PFSK-1 (cell line): Measurements from ENCODE around the gene DIAPH3.

ENCODE experiments used
- FOXP2 ChIP-seq: optimal IDR thresholded peaks from 2 replicates; pipeline ENCODE3; 2011; ENCODE audit warnings: borderline replicate concordance, control low read depth, inconsistent platforms; ENCODE audit not compliant: insufficient read depth; ENCODE audit errors: extremely low read length, extremely low read depth
- POLR2AphosphoS5 ChIP-seq: IDR thresholded peaks from 2 replicates; pipeline ENCODE4 v1.6.1; 2012; ENCODE audit warnings: low read depth, mild to moderate bottlenecking, control low read depth, low read length, moderate library complexity
- SIN3A ChIP-seq: IDR thresholded peaks from 2 replicates; pipeline ENCODE4 v1.6.1; 2012; ENCODE audit warnings: mild to moderate bottlenecking, low read length, moderate library complexity, borderline replicate concordance; ENCODE audit not compliant: insufficient read depth
- TAF1 ChIP-seq: IDR thresholded peaks from 2 replicates; pipeline ENCODE4 v1.6.1; 2012; ENCODE audit warnings: low read length, control low read depth, borderline replicate concordance; ENCODE audit not compliant: insufficient read depth
- TF ChIP-seq, protein P1 (sequence below), 2 experiments: IDR thresholded peaks; 2 replicates each; pipeline versions ENCODE4 v1.6.1 to v1.8.0; 2011 to 2012; ENCODE audit warnings: low read depth in 2 of 2, low read length in 2 of 2, control low read depth in 1 of 2, inconsistent platforms in 1 of 2, mild to moderate bottlenecking in 1 of 2, moderate library complexity in 1 of 2; ENCODE audit not compliant: insufficient read depth in 1 of 2

The DIAPH3 gene

DNA sequence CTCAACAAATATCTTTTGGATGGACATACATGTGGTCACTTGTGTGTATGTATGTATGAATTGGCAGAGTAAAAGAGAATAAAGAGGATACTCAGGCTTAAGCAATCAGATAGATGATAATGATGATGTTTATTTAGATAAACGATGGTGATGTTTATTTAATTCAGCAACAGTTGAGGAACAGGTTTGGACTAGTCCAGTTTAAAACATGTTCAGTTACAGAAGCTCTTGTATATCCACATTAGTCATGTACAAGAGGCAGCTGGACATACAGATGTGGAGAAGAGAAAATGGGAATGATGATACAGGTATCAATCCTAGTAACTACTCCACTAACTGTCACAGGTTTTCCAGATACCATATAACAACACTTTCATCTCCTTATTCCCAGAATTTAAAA is 232.1 kb downstream of the DIAPH3 start:
- TF ChIP-seq SIN3A (no peak), TAF1 (no peak)

- TF ChIP-seq, protein P1, sequence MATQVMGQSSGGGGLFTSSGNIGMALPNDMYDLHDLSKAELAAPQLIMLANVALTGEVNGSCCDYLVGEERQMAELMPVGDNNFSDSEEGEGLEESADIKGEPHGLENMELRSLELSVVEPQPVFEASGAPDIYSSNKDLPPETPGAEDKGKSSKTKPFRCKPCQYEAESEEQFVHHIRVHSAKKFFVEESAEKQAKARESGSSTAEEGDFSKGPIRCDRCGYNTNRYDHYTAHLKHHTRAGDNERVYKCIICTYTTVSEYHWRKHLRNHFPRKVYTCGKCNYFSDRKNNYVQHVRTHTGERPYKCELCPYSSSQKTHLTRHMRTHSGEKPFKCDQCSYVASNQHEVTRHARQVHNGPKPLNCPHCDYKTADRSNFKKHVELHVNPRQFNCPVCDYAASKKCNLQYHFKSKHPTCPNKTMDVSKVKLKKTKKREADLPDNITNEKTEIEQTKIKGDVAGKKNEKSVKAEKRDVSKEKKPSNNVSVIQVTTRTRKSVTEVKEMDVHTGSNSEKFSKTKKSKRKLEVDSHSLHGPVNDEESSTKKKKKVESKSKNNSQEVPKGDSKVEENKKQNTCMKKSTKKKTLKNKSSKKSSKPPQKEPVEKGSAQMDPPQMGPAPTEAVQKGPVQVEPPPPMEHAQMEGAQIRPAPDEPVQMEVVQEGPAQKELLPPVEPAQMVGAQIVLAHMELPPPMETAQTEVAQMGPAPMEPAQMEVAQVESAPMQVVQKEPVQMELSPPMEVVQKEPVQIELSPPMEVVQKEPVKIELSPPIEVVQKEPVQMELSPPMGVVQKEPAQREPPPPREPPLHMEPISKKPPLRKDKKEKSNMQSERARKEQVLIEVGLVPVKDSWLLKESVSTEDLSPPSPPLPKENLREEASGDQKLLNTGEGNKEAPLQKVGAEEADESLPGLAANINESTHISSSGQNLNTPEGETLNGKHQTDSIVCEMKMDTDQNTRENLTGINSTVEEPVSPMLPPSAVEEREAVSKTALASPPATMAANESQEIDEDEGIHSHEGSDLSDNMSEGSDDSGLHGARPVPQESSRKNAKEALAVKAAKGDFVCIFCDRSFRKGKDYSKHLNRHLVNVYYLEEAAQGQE (IDR thresholded peaks at IDR 0.05; ENCODE audit: insufficient read depth in 1 of 2, low read depth in 2 of 2, low read length in 2 of 2) = no peak
- TF ChIP-seq FOXP2 = no peak
- no peak for TF ChIP-seq SIN3A
- no peak for TF ChIP-seq POLR2AphosphoS5
- TF ChIP-seq TAF1 = no peak
Observed at GRCh38 chr13:59924256-59924655, 239.5 kb downstream of the DIAPH3 start.

DNA sequence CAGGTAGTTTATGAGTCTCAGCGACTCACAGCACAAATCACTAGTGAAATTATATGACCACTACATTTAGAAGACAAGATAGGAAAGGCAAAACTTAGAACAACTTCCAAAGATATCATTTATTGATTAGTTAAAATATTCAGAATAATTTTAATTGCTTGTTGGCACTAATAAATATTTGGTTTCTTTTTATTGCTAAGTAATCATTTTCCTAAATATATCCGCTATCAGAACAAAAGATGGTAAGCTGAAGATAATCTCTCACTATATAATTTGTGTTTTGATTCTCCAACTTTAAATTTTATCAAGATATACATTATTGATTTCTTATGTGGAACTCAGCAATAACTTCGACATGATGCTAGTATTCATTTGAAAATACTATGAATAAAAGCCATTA is 248.5 kb downstream of the DIAPH3 start:
- TF ChIP-seq TAF1 (no peak), SIN3A (no peak), POLR2AphosphoS5 (no peak)
- TF ChIP-seq, protein P1 (IDR thresholded peaks at IDR 0.05; ENCODE audit: insufficient read depth in 1 of 2, low read depth in 2 of 2, low read length in 2 of 2) = no peak

DNA sequence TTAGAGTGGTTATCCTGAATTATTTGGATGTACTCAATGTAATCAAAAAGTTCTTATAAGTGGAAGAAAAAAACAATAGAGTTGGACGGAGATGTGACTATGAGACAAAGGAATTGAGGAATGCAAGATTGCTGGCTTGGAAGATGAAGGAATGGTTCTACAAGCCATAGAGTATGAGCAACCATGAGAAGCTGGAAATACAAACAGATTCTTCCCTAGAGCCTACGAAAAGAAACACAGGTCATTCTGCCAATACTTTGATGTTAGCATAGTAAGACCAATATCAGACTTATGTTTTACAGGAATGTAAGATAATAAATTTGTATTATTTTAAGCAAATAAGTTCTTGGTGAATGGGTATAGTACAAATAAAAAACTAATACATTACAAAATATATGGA is 249.2 kb downstream of the DIAPH3 start:
- TF ChIP-seq SIN3A (no peak), TAF1 (no peak), FOXP2 (no peak), POLR2AphosphoS5 (no peak)
- TF ChIP-seq, protein P1 (IDR thresholded peaks at IDR 0.05; ENCODE audit: insufficient read depth in 1 of 2, low read depth in 2 of 2, low read length in 2 of 2) = no peak

DNA sequence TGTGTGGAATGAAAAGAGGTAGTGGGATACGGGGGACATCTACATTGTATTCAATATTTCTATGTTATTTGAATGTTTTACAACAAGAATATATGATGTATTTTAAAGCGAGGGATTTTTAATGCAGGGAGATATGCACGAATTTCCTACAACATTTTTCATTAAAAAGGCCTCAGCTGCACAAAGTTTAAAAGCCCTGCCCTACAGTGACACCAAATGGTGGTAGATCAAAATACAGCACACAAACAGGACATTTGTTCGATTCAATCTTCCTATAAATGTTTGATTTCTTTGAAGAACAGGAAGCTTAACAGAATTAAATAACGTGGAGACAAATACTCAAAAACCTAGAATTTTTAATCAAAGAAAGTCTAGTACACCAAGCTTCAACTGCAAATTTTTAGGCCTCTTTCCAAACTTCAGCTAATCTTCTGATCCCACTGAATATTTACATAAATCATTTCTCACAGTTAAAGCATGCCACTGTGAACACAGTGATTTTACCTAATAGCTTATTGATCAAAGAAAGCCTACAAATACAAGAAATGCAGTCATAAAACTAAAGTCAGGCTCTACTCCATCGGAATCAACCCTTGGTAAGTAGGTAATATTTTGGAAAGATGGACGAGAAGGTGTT is 257.2 kb downstream of the DIAPH3 start:
- no peak for TF ChIP-seq TAF1
- TF ChIP-seq, protein P1 (IDR thresholded peaks at IDR 0.05; ENCODE audit: insufficient read depth in 1 of 2, low read depth in 2 of 2, low read length in 2 of 2) = no peak
- no peak for TF ChIP-seq POLR2AphosphoS5
- no peak for TF ChIP-seq FOXP2
- TF ChIP-seq SIN3A = no peak
